Loucy (cell line): ENCODE data around the gene OGFOD2.

Source experiments
- EZH2phosphoT487 ChIP-seq: fragments of 200-600 bp; IDR thresholded peaks from 2 replicates; pipeline ENCODE4 v1.6.1; 2018; ENCODE audit warnings: antibody characterized with exemption, mild to moderate bottlenecking, moderate library complexity, borderline replicate concordance
- TF ChIP-seq, protein P1 (sequence below): fragments of 200-600 bp; sonication (generic); conservative IDR thresholded peaks from 2 replicates; pipeline ENCODE4 v1.5.1; 2014; ENCODE audit warnings: mild to moderate bottlenecking, antibody characterized with exemption, low read length

DNA sequence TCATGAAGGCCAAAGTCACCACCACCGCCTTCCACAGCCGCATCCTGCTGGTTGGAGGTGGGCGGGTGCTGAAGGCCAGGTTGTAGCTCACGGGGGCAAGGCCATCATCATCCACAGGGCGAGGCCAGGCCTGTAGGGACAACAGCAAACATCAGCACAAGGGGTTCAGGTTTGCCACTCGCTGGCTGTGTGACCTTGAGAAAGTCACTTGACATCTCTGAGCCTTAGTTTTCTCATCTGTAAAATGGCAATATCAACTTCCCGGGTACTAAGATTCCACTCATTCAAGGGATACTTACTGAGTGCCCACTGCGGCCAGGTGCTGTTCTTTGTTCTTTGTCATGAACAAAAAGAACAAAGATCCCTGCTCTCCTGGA, 14.9 kb upstream of the OGFOD2 start:
- TF ChIP-seq, protein P1, sequence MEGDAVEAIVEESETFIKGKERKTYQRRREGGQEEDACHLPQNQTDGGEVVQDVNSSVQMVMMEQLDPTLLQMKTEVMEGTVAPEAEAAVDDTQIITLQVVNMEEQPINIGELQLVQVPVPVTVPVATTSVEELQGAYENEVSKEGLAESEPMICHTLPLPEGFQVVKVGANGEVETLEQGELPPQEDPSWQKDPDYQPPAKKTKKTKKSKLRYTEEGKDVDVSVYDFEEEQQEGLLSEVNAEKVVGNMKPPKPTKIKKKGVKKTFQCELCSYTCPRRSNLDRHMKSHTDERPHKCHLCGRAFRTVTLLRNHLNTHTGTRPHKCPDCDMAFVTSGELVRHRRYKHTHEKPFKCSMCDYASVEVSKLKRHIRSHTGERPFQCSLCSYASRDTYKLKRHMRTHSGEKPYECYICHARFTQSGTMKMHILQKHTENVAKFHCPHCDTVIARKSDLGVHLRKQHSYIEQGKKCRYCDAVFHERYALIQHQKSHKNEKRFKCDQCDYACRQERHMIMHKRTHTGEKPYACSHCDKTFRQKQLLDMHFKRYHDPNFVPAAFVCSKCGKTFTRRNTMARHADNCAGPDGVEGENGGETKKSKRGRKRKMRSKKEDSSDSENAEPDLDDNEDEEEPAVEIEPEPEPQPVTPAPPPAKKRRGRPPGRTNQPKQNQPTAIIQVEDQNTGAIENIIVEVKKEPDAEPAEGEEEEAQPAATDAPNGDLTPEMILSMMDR, result no peak
- TF ChIP-seq EZH2phosphoT487, result no peak
